Right lobe of liver (tissue), 6 donors: ENCODE data around the gene AGPS. TPM values are rescaled to one million over a fixed set of nuclear protein-coding genes. Genes with fewer than 3 reads are reported as not detected.
"Not testable (repeated sequence)": the region's sequence is repeated elsewhere in the genome, so short reads cannot be mapped to it uniquely, and the experiment has no call there.

Experiments used
- ATAC-seq, 4 donors: fragments of 200-7000 bp; cut with Tn5 transposase; one replicate each; pipeline ENCODE4 v1.9.1; 2020; ENCODE audit warnings: mild to moderate bottlenecking in 4 of 4, moderate library complexity in 4 of 4
- DNase-seq, 3 donors: peaks; one replicate each; pipeline ENCODE4 v3.0.0-alpha.2; 2020
- H3K27ac ChIP-seq, 3 donors: fragments of 200-600 bp; one replicate each; pipeline ENCODE4 v1.8.0; 2022
- H3K27me3 ChIP-seq, 2 donors: fragments of 200-600 bp; one replicate each; pipeline ENCODE4 v1.8.0; 2022
- H3K36me3 ChIP-seq, 4 donors: fragments of 200-600 bp; sonication (generic) in 1 of 4; one replicate each; pipeline versions ENCODE4 v1.5.1 to v1.8.0; 2017 to 2022; ENCODE audit warnings: control low read depth in 1 of 4
- H3K4me1 ChIP-seq, 4 donors: fragments of 200-600 bp; sonication (generic) in 1 of 4; one replicate each; pipeline versions ENCODE4 v1.5.1 to v1.8.0; 2017 to 2022; ENCODE audit warnings: control low read depth in 1 of 4
- H3K4me3 ChIP-seq, 3 donors: fragments of 200-600 bp; one replicate each; pipeline ENCODE4 v1.8.0; 2022
- H3K9me3 ChIP-seq, 4 donors: fragments of 200-600 bp; sonication (generic) in 1 of 4; one replicate each; pipeline versions ENCODE4 v1.5.1 to v1.8.0; 2017 to 2022; ENCODE audit warnings: control low read depth in 1 of 4
- POLR2A ChIP-seq: fragments of 450-650 bp; IDR thresholded peaks from one replicate; pipeline ENCODE4 v1.6.1; 2017; ENCODE audit warnings: antibody characterized with exemption, mild to moderate bottlenecking
- WGBS: methylation state at CpG from one replicate; pipeline ENCODE4 v1.1.6; 2018; ENCODE audit warnings: low coverage, low lambda C conversion rate; ENCODE audit not compliant: insufficient coverage; ENCODE audit errors: missing lambda C conversion rate; 5-methylcytosine and 5-hydroxymethylcytosine counted together
- intact Hi-C, 2 donors: fragments of 100-400 bp; cut with DNase I; formaldehyde crosslinking; loops; one replicate each; pipeline versions ENCODE4 v1.11.2 to v1.14.1; 2022
- total RNA-seq, 6 experiments: library from RNA; depleted of rRNA in 2 of 6; stranded (reverse); fragments of >200 nt in 2 of 6; fragmentation: NEBNext Ultra II Directional in 3 of 6; extraction: Animal tissue kit (Norgen Biotek cat#: 25700) in 3 of 6; gene quantifications; one replicate each; pipeline versions ENCODE4 v1.1.0 to v1.2.4, GENCODE V29; 2016 to 2023
- TF ChIP-seq, protein P1 (sequence below), 4 donors: fragments of 200-600 bp in 3 of 4; fragments of 450-650 bp in 1 of 4; IDR thresholded peaks; one replicate each; pipeline versions ENCODE4 v1.5.1 to v1.8.0; 2016 to 2022; ENCODE audit warnings: antibody characterized with exemption in 4 of 4, mild to moderate bottlenecking in 2 of 4
- donor health status: DM: no; HTN: yes; CAD: no.
- donor health status: DM: no; HTN: no; CAD: no.
- donor health status: DM: no; HTN: no; CAD: no.
- donor health status: DM: no; HTN: yes; CAD: no.
- donor health status: DM: no; HTN: yes; CAD: no.

The AGPS gene
- total RNA-seq, 6 experiments from 2014 or later: 21.7 to 31.8 (median 26.8) TPM

- Histone ChIP-seq H3K27ac (no peak overlapping the region), H3K4me1 (no peaks in the 10 kb centered on the region), H3K27me3 (no peaks in the 10 kb centered on the region), H3K36me3 (peaks cover 0 to 4% (median 1%) of the 10 kb centered on the region in 4 donors), H3K9me3 (no peaks in the 10 kb centered on the region), H3K4me3 (no peak overlapping the region)
- intact Hi-C loops: no loop called here
- DNase-seq: no peak
- WGBS: 86% methylated on average over 2 of the region's 2 CpGs
- no peak for TF ChIP-seq POLR2A
- TF ChIP-seq, protein P1, sequence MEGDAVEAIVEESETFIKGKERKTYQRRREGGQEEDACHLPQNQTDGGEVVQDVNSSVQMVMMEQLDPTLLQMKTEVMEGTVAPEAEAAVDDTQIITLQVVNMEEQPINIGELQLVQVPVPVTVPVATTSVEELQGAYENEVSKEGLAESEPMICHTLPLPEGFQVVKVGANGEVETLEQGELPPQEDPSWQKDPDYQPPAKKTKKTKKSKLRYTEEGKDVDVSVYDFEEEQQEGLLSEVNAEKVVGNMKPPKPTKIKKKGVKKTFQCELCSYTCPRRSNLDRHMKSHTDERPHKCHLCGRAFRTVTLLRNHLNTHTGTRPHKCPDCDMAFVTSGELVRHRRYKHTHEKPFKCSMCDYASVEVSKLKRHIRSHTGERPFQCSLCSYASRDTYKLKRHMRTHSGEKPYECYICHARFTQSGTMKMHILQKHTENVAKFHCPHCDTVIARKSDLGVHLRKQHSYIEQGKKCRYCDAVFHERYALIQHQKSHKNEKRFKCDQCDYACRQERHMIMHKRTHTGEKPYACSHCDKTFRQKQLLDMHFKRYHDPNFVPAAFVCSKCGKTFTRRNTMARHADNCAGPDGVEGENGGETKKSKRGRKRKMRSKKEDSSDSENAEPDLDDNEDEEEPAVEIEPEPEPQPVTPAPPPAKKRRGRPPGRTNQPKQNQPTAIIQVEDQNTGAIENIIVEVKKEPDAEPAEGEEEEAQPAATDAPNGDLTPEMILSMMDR (IDR thresholded peaks at IDR 0.05): no peak
- no peak for ATAC-seq
Observed at GRCh38 chr2:177483531-177483930, 91.0 kb downstream of the AGPS start.

- ATAC-seq (no peak), DNase-seq (no peak)
- Histone ChIP-seq H3K36me3 (peaks cover 0 to 4% (median 1%) of the 10 kb centered on the region in 4 donors), H3K27me3 (no peaks in the 10 kb centered on the region), H3K27ac (no peak overlapping the region), H3K9me3 (no peaks in the 10 kb centered on the region), H3K4me3 (no peak overlapping the region), H3K4me1 (no peaks in the 10 kb centered on the region)
- 98% methylated on average over 14 of the region's 14 CpGs for WGBS
- intact Hi-C loops: no loop called here
- TF ChIP-seq POLR2A: no peak
- TF ChIP-seq, protein P1 (IDR thresholded peaks at IDR 0.05): no peak
Observed at GRCh38 chr2:177484180-177484795, 91.7 kb downstream of the AGPS start.

DNA sequence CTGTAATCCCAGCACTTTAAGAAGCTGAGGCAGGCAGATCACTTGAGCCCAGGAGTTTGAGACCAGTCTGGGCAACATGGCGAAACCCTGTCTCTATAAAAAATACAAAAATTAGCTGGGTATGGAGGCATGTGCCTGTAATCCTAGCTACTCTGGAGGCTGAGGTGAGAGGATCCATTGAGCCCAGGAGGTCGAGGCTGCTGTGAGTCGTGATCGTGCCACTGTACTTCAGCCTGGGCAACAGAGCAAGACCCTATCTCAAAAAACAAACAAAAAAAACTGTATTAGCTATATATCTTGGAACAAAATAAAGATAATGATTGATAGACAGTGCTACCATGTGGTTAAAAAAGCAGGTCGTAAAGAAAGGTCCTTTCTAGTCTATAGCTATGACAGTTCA lies 93.1 kb downstream of the AGPS start:
- H3K4me1 ChIP-seq, H3K9me3 ChIP-seq, H3K4me3 ChIP-seq, H3K27ac ChIP-seq, H3K27me3 ChIP-seq, DNase-seq, intact Hi-C loops, H3K36me3 ChIP-seq, ATAC-seq: not testable (repeated sequence)
- 88% methylated on average over 4 of the region's 5 CpGs for WGBS

DNA sequence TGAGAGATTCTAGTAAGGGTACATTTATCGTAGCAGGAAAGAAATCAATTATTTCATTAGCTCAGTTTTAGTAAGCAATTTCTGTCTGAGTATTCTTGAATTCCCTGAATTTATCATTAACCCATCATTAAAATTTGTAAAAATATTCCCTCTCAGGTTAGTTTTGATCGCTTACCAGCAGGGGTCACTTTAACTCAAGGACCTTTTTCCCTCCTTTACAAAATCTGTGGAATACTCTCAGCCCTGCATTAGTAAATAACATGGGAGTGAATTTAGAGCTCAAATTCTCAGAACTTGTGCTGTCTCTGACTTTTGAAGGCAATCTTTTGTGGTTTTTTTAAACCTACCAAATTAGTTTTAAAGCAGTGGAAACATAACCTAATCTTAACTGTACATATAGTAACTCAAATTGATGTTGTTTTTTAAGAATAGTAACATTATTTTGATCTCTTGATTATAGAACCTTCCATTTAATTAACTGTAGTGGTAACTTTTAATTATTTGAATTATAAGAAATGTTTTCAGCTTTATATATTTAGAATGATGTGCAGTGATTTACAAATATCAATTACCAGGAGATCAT lies 97.2 kb downstream of the AGPS start:
- Histone ChIP-seq H3K36me3 (peaks cover 0 to 9% (median 0%) of the 10 kb centered on the region in 4 donors), H3K4me1 (no peaks in the 10 kb centered on the region), H3K4me3 (no peak overlapping the region), H3K27ac (no peak overlapping the region), H3K9me3 (no peaks in the 10 kb centered on the region), H3K27me3 (no peaks in the 10 kb centered on the region)
- TF ChIP-seq POLR2A: no peak
- TF ChIP-seq, protein P1 (IDR thresholded peaks at IDR 0.05): peak; percentile 48 to 62 (median 57)
- 18% methylated on average over 2 of the region's 2 CpGs for WGBS
- intact Hi-C loops: no loop called here
- DNase-seq (no peak), ATAC-seq (peak; percentile 55 to 82 (median 66))

GRCh38 chr2:177495945-177496344 lies 103.4 kb downstream of the AGPS start:
- no peak for DNase-seq
- ATAC-seq: no peak
- TF ChIP-seq POLR2A: no peak
- TF ChIP-seq, protein P1 (IDR thresholded peaks at IDR 0.05): no peak
- Histone ChIP-seq H3K9me3 (no peaks in the 10 kb centered on the region), H3K4me1 (no peaks in the 10 kb centered on the region), H3K4me3 (no peak overlapping the region), H3K27me3 (no peaks in the 10 kb centered on the region), H3K27ac (no peak overlapping the region), H3K36me3 (peaks cover 0 to 9% (median 0%) of the 10 kb centered on the region in 4 donors)
- intact Hi-C loops: no loop called here
- WGBS: 96% methylated on average over 2 of the region's 2 CpGs
